Type B pancreatic cell (in vitro differentiated cells): ENCODE data around the gene RANGRF. TPM values are rescaled to one million over a fixed set of nuclear protein-coding genes. Genes with fewer than 3 reads are reported as not detected.

Experiments used
- DNase-seq: peaks from one replicate; pipeline ENCODE4 v3.0.0; 2021; ENCODE audit warnings: mixed read lengths; ENCODE audit not compliant: unreplicated experiment; ENCODE audit errors: extremely low spot score
- H3K27ac Mint-ChIP-seq: 2 replicates; pipeline ENCODE4 v1.8.0; 2021; ENCODE audit warnings: mild to moderate bottlenecking, mixed read lengths
- H3K27me3 Mint-ChIP-seq: 2 replicates; pipeline ENCODE4 v1.8.0; 2021; ENCODE audit warnings: mixed read lengths
- H3K36me3 Mint-ChIP-seq: 2 replicates; pipeline ENCODE4 v1.8.0; 2021; ENCODE audit warnings: mixed read lengths
- H3K4me1 Mint-ChIP-seq: one replicate; pipeline ENCODE4 v1.8.0; 2021; ENCODE audit warnings: mixed read lengths; ENCODE audit not compliant: unreplicated experiment
- H3K4me3 Mint-ChIP-seq: 2 replicates; pipeline ENCODE4 v1.8.0; 2021; ENCODE audit warnings: mild to moderate bottlenecking, mixed read lengths
- H3K9me3 Mint-ChIP-seq: 2 replicates; pipeline ENCODE4 v1.8.0; 2021; ENCODE audit warnings: mixed read lengths
- CTCF ChIP-seq: fragments of 200-600 bp; sonication (generic); conservative IDR thresholded peaks from 2 replicates; pipeline ENCODE4 v1.5.0; 2021; ENCODE audit warnings: antibody characterized with exemption, mild to moderate bottlenecking
- total RNA-seq: library from RNA; stranded (reverse); gene quantifications from 2 replicates; pipeline ENCODE4 v1.2.1, GENCODE V29; 2021; ENCODE audit warnings: low replicate concordance

The RANGRF gene
- total RNA-seq, 1 donor from 2014 or later, result 30.9 TPM

GRCh38 chr17:8312726-8313600 lies 24.5 kb downstream of the RANGRF start:
- H3K4me1 Mint-ChIP-seq, result peaks cover 4% of the 10 kb centered on the region
- TF ChIP-seq CTCF, result no peak
- no peaks in the 10 kb centered on the region for H3K36me3 Mint-ChIP-seq
- no peak overlapping the region for H3K27ac Mint-ChIP-seq
- H3K9me3 Mint-ChIP-seq, result no peaks in the 10 kb centered on the region
- no peak for DNase-seq
- peaks cover 68% of the 10 kb centered on the region for H3K27me3 Mint-ChIP-seq
- H3K4me3 Mint-ChIP-seq, result no peak overlapping the region

- no peaks in the 10 kb centered on the region for H3K36me3 Mint-ChIP-seq
- H3K4me1 Mint-ChIP-seq, result peaks cover 4% of the 10 kb centered on the region
- no peak for DNase-seq
- TF ChIP-seq CTCF, result no peak
- H3K27me3 Mint-ChIP-seq, result peaks cover 74% of the 10 kb centered on the region
- H3K27ac Mint-ChIP-seq, result no peak overlapping the region
- peak overlapping the region; percentile 82 for H3K4me3 Mint-ChIP-seq
- H3K9me3 Mint-ChIP-seq, result no peaks in the 10 kb centered on the region
Observed at GRCh38 chr17:8314797-8315763, 26.6 kb downstream of the RANGRF start.

- TF ChIP-seq CTCF, result no peak
- no peaks in the 10 kb centered on the region for H3K9me3 Mint-ChIP-seq
- H3K27me3 Mint-ChIP-seq, result peaks cover 69% of the 10 kb centered on the region
- no peak overlapping the region for H3K27ac Mint-ChIP-seq
- H3K36me3 Mint-ChIP-seq, result no peaks in the 10 kb centered on the region
- DNase-seq, result no peak
- H3K4me3 Mint-ChIP-seq, result peak overlapping the region; percentile 82
- peaks cover 4% of the 10 kb centered on the region for H3K4me1 Mint-ChIP-seq
Observed at GRCh38 chr17:8315764-8316217, 27.3 kb downstream of the RANGRF start.

- no peak for DNase-seq
- no peaks in the 10 kb centered on the region for H3K36me3 Mint-ChIP-seq
- no peak overlapping the region for H3K27ac Mint-ChIP-seq
- no peak for TF ChIP-seq CTCF
- peaks cover 63% of the 10 kb centered on the region for H3K27me3 Mint-ChIP-seq
- H3K4me1 Mint-ChIP-seq, result peaks cover 4% of the 10 kb centered on the region
- H3K4me3 Mint-ChIP-seq, result no peak overlapping the region
- no peaks in the 10 kb centered on the region for H3K9me3 Mint-ChIP-seq
Observed at GRCh38 chr17:8318010-8318935, 29.8 kb downstream of the RANGRF start.

- Mint-ChIP-seq H3K4me3 (no peak overlapping the region), H3K9me3 (no peaks in the 10 kb centered on the region), H3K27me3 (peaks cover 54% of the 10 kb centered on the region), H3K4me1 (no peaks in the 10 kb centered on the region), H3K27ac (no peak overlapping the region), H3K36me3 (no peaks in the 10 kb centered on the region)
- TF ChIP-seq CTCF, result no peak
- DNase-seq, result no peak
Observed at GRCh38 chr17:8320262-8320661, 31.8 kb downstream of the RANGRF start.
